ENCODE results near the gene LUC7L.
A peak's percentile ranks its signal among the peaks of the same experiment; 100 is the strongest.

LUC7L gene

DNA sequence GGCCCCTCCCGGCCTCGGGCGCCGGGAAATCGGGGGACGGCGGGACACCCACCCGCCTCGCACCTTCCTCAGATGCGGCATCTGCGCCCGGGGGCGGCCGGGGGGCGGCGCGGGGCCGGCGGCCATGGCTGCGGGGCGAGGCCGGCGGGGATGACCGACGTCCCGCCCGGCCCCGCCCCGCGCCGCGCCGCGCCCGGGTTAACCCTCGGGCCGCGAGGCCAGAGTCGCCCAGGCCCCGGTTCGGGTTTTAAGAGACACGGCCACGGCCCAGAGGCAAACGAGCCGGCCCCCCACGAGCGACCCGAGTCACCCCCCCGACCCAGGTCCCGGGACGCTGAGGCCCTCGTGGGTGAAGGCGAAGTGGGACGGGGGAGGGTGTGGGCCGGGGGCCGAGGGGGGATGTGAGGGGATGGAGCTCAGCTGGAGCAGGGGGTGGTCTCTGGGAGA, 46.6 kb upstream of the LUC7L start, which contains the start of gene RGS11:
Gene RGS11 (minus strand): TSS at position 159 of the 447 bp plus-strand sequence. CDS start 33 bp downstream, at position 126.
- H3K4me1 ChIP-seq (ENCODE audit: control insufficient read depth, insufficient read depth, low read depth, low read length): peaks cover 19% of the 10 kb centered on the region
- no peaks in the 10 kb centered on the region for H3K79me1 ChIP-seq (replicated peaks; ENCODE audit: low read length, poor library complexity, severe bottlenecking)
- H2BK15ac ChIP-seq (ENCODE audit: low read depth, poor library complexity, severe bottlenecking): peak within 1 kb of the TSS; percentile 68
- 14% methylated on average over 30 of the region's 56 CpGs for WGBS
- H3K18ac ChIP-seq (ENCODE audit: low read depth in 1 of 2, low read length in 2 of 2): peak within 1 kb of the TSS in 1 of 2 experiments; percentile 23
- H3K23ac ChIP-seq (ENCODE audit: low read length in 2 of 2): no peak within 1 kb of the TSS
- H3K9ac ChIP-seq (ENCODE audit: low read length): no peak within 1 kb of the TSS
- peak within 1 kb of the TSS; percentile 58 for H2AFZ ChIP-seq (ENCODE audit: low read depth, low read length)
- peaks cover 32 to 54% of the 10 kb centered on the region in 2 experiments for H3K27me3 ChIP-seq (ENCODE audit: control insufficient read depth in 1 of 2, insufficient read depth in 1 of 2, low read length in 2 of 2)
- H4K8ac ChIP-seq (ENCODE audit: low read length): peak within 1 kb of the TSS; percentile 70
- no peak within 1 kb of the TSS for H3K27ac ChIP-seq (ENCODE audit: low read length, poor library complexity, severe bottlenecking)
- H3K9me3 ChIP-seq (ENCODE audit: control insufficient read depth, low read length): no peaks in the 10 kb centered on the region
- H3K4ac ChIP-seq (ENCODE audit: low read depth in 1 of 2, low read length in 2 of 2): no peak within 1 kb of the TSS
- H4K91ac ChIP-seq (ENCODE audit: low read length): peak within 1 kb of the TSS; percentile 82
- no peak within 1 kb of the TSS for H2BK5ac ChIP-seq (ENCODE audit: low read depth, low read length, poor library complexity, severe bottlenecking)
- no peak within 1 kb of the TSS for H2AK5ac ChIP-seq (ENCODE audit: low read length, severe bottlenecking)
- peak within 1 kb of the TSS in 1 of 2 experiments; percentile 6 for H3K14ac ChIP-seq (ENCODE audit: low read length in 2 of 2)
- H3K4me2 ChIP-seq (ENCODE audit: low read length, poor library complexity, severe bottlenecking): peak within 1 kb of the TSS; percentile 81
- DNase-seq: no peak
- H2BK120ac ChIP-seq (ENCODE audit: low read depth, low read length): no peak within 1 kb of the TSS
- H3K36me3 ChIP-seq (ENCODE audit: control insufficient read depth in 1 of 2, insufficient read depth in 2 of 2, low read depth in 1 of 2, low read length in 2 of 2): no peaks in the 10 kb centered on the region
- peak within 1 kb of the TSS; percentile 41 to 74 for H3K4me3 ChIP-seq (ENCODE audit: insufficient read depth in 1 of 2, low read depth in 1 of 2, low read length in 2 of 2)
- no peak within 1 kb of the TSS for H2BK12ac ChIP-seq (ENCODE audit: low read length in 2 of 2)

DNA sequence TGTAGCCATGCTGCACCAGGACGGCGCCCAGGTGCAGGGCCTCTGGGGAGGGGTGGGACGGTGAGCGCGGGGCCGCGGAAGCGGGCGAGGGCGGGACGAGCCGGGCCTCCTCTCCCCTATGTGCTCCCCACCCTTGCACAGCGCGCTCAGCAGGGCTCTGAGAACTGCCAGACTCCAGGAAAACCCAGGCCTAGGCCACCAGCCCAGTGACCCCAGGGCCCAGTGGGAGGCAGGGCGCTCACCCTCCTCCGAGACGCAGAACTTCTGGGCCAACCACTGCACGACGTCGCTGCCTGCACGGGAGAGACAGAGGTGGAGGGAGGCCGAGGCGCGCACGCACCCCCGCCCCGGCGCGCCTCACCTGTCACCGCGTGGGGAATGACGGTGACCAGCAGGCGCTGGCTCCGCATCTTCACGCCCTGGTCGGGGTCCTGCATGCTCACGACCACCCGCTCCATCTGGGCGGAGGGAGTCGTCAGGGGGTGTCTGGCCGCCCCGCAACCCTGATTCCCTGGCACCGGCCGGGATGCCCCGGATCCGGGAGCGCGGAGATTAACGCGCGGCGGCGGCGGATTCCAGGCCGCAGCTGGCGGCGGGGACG, 45.9 kb upstream of the LUC7L start:
- H3K4me1 ChIP-seq (ENCODE audit: control insufficient read depth, insufficient read depth, low read depth, low read length): peaks cover 14% of the 10 kb centered on the region
- peak overlapping the region in 1 of 2 experiments; percentile 23 for H3K18ac ChIP-seq (ENCODE audit: low read depth in 1 of 2, low read length in 2 of 2)
- no peaks in the 10 kb centered on the region for H3K79me1 ChIP-seq (replicated peaks; ENCODE audit: low read length, poor library complexity, severe bottlenecking)
- WGBS: 9% methylated on average over 21 of the region's 58 CpGs
- H2AK5ac ChIP-seq (ENCODE audit: low read length, severe bottlenecking): no peak overlapping the region
- peak overlapping the region in 1 of 2 experiments; percentile 6 for H3K14ac ChIP-seq (ENCODE audit: low read length in 2 of 2)
- no peak for DNase-seq
- no peaks in the 10 kb centered on the region for H3K36me3 ChIP-seq (ENCODE audit: control insufficient read depth in 1 of 2, insufficient read depth in 2 of 2, low read depth in 1 of 2, low read length in 2 of 2)
- H4K8ac ChIP-seq (ENCODE audit: low read length): peak overlapping the region; percentile 66
- H3K4me2 ChIP-seq (ENCODE audit: low read length, poor library complexity, severe bottlenecking): peak overlapping the region; percentile 81
- peak overlapping the region; percentile 30 to 74 for H3K4me3 ChIP-seq (ENCODE audit: insufficient read depth in 1 of 2, low read depth in 1 of 2, low read length in 2 of 2)
- no peak overlapping the region for H3K23ac ChIP-seq (ENCODE audit: low read length in 2 of 2)
- peaks cover 31 to 56% of the 10 kb centered on the region in 2 experiments for H3K27me3 ChIP-seq (ENCODE audit: control insufficient read depth in 1 of 2, insufficient read depth in 1 of 2, low read length in 2 of 2)
- no peak overlapping the region for H2BK12ac ChIP-seq (ENCODE audit: low read length in 2 of 2)
- H3K27ac ChIP-seq (ENCODE audit: low read length, poor library complexity, severe bottlenecking): no peak overlapping the region
- H4K91ac ChIP-seq (ENCODE audit: low read length): peak overlapping the region; percentile 82
- no peak overlapping the region for H3K9ac ChIP-seq (ENCODE audit: low read length)
- no peak overlapping the region for H2BK15ac ChIP-seq (ENCODE audit: low read depth, poor library complexity, severe bottlenecking)
- H3K4ac ChIP-seq (ENCODE audit: low read depth in 1 of 2, low read length in 2 of 2): no peak overlapping the region
- no peak overlapping the region for H2BK120ac ChIP-seq (ENCODE audit: low read depth, low read length)
- no peak overlapping the region for H2BK5ac ChIP-seq (ENCODE audit: low read depth, low read length, poor library complexity, severe bottlenecking)
- no peaks in the 10 kb centered on the region for H3K9me3 ChIP-seq (ENCODE audit: control insufficient read depth, low read length)
- peak overlapping the region; percentile 58 for H2AFZ ChIP-seq (ENCODE audit: low read depth, low read length)

DNA sequence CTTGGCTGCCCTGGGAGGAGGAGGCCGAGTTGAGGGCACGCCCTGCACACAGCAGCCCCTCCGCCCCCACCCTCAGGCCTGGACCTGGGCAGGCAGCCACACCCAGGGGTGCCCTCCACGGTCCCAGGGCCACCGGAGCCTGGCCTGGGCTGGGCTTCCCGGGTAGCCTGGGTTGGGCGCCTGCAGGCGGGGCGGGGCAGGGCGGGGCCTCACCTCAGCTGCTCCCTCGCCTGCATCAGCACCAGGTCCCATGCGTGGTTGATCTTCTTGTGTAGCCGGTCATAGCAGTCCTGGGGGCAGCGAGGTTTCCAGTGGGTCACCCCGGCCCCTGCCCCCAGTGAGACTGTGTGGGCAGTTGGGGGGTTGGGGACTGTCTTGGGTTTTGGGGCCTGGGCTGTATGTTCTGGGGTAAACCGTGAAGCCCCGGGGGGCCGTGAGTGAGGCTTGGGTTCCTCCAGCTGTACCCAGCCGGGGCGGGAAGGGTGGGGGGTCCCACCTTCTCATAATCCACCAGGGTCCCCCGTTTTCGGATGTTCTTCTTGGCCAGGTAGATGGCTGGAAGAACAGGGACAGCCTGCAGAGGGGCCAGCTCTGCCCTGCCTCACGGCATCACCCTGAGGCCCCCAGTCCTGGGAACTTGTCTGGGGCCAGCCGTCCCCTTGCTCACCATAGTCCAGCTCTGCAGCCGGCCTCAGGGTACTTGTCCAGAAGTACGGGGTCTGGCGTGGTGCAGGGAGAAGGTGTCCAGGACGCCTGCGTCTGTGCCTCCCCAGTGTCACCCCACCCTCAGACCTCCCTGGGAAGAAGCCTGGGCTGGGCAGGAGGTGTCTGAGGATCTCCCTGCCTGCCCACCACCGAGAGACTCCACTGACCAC, 44.5 kb upstream of the LUC7L start:
- no peak for DNase-seq
- no peak overlapping the region for H3K9ac ChIP-seq (ENCODE audit: low read length)
- H3K4me2 ChIP-seq (ENCODE audit: low read length, poor library complexity, severe bottlenecking): no peak overlapping the region
- H3K18ac ChIP-seq (ENCODE audit: low read depth in 1 of 2, low read length in 2 of 2): no peak overlapping the region
- peaks cover 10% of the 10 kb centered on the region for H3K4me1 ChIP-seq (ENCODE audit: control insufficient read depth, insufficient read depth, low read depth, low read length)
- no peak overlapping the region for H4K91ac ChIP-seq (ENCODE audit: low read length)
- no peaks in the 10 kb centered on the region for H3K9me3 ChIP-seq (ENCODE audit: control insufficient read depth, low read length)
- H3K36me3 ChIP-seq (ENCODE audit: control insufficient read depth in 1 of 2, insufficient read depth in 2 of 2, low read depth in 1 of 2, low read length in 2 of 2): no peaks in the 10 kb centered on the region
- H4K8ac ChIP-seq (ENCODE audit: low read length): no peak overlapping the region
- H3K27me3 ChIP-seq (ENCODE audit: control insufficient read depth in 1 of 2, insufficient read depth in 1 of 2, low read length in 2 of 2): peaks cover 21 to 54% of the 10 kb centered on the region in 2 experiments
- WGBS: 91% methylated on average over 20 of the region's 30 CpGs
- H3K27ac ChIP-seq (ENCODE audit: low read length, poor library complexity, severe bottlenecking): no peak overlapping the region
- no peak overlapping the region for H3K23ac ChIP-seq (ENCODE audit: low read length in 2 of 2)
- no peak overlapping the region for H2BK15ac ChIP-seq (ENCODE audit: low read depth, poor library complexity, severe bottlenecking)
- no peak overlapping the region for H2BK120ac ChIP-seq (ENCODE audit: low read depth, low read length)
- no peak overlapping the region for H2AFZ ChIP-seq (ENCODE audit: low read depth, low read length)
- no peak overlapping the region for H2BK12ac ChIP-seq (ENCODE audit: low read length in 2 of 2)
- H3K4me3 ChIP-seq (ENCODE audit: insufficient read depth in 1 of 2, low read depth in 1 of 2, low read length in 2 of 2): no peak overlapping the region
- H3K4ac ChIP-seq (ENCODE audit: low read depth in 1 of 2, low read length in 2 of 2): no peak overlapping the region
- no peak overlapping the region for H3K14ac ChIP-seq (ENCODE audit: low read length in 2 of 2)
- no peak overlapping the region for H2BK5ac ChIP-seq (ENCODE audit: low read depth, low read length, poor library complexity, severe bottlenecking)
- no peaks in the 10 kb centered on the region for H3K79me1 ChIP-seq (replicated peaks; ENCODE audit: low read length, poor library complexity, severe bottlenecking)
- H2AK5ac ChIP-seq (ENCODE audit: low read length, severe bottlenecking): no peak overlapping the region

All from mesenchymal stem cell (in vitro differentiated cells and primary cell).